Progenitor cell of endocrine pancreas (in vitro differentiated cells): Measurements from ENCODE around the gene ATP13A2. TPM values are rescaled to one million over a fixed set of nuclear protein-coding genes. Genes with fewer than 3 reads are reported as not detected.

Experiments
- DNase-seq: peaks from one replicate; pipeline ENCODE4 v3.0.0; 2021; ENCODE audit warnings: low spot score; ENCODE audit not compliant: unreplicated experiment
- H3K27ac Mint-ChIP-seq: 2 replicates; pipeline ENCODE4 v1.8.0; 2021; ENCODE audit warnings: mild to moderate bottlenecking, moderate library complexity, mixed read lengths
- H3K27me3 Mint-ChIP-seq: 2 replicates; pipeline ENCODE4 v1.8.0; 2021; ENCODE audit warnings: mixed read lengths
- H3K36me3 Mint-ChIP-seq: 2 replicates; pipeline ENCODE4 v1.8.0; 2022; ENCODE audit warnings: mixed read lengths; ENCODE audit not compliant: insufficient read depth
- H3K4me1 Mint-ChIP-seq: 2 replicates; pipeline ENCODE4 v1.8.0; 2021; ENCODE audit warnings: low read depth, mixed read lengths
- H3K4me3 Mint-ChIP-seq: 2 replicates; pipeline ENCODE4 v1.8.0; 2021; ENCODE audit warnings: low read depth, mild to moderate bottlenecking, moderate library complexity, mixed read lengths
- H3K9me3 Mint-ChIP-seq: 2 replicates; pipeline ENCODE4 v1.8.0; 2021; ENCODE audit warnings: low read depth, mixed read lengths
- CTCF ChIP-seq: fragments of 200-600 bp; sonication (generic); IDR thresholded peaks from one replicate; pipeline ENCODE4 v1.5.0; 2021; ENCODE audit warnings: antibody characterized with exemption, mild to moderate bottlenecking; ENCODE audit not compliant: unreplicated experiment
- total RNA-seq: library from RNA; stranded (reverse); gene quantifications from 2 replicates; pipeline ENCODE4 v1.2.1, GENCODE V29; 2021

ATP13A2 gene
- total RNA-seq, 1 donor from 2014 or later = 65.8 TPM

GRCh38 chr1:16996845-16997244, 14.9 kb downstream of the ATP13A2 start:
- Mint-ChIP-seq H3K27ac (no peak overlapping the region), H3K27me3 (no peaks in the 10 kb centered on the region), H3K9me3 (no peaks in the 10 kb centered on the region), H3K36me3 (peaks cover 3% of the 10 kb centered on the region), H3K4me3 (no peak overlapping the region), H3K4me1 (no peaks in the 10 kb centered on the region)
- DNase-seq = no peak
- TF ChIP-seq CTCF = no peak

- no peak for TF ChIP-seq CTCF
- no peak overlapping the region for H3K27ac Mint-ChIP-seq
- H3K9me3 Mint-ChIP-seq = no peaks in the 10 kb centered on the region
- no peak overlapping the region for H3K4me3 Mint-ChIP-seq
- no peak for DNase-seq
- H3K27me3 Mint-ChIP-seq = no peaks in the 10 kb centered on the region
- no peaks in the 10 kb centered on the region for H3K4me1 Mint-ChIP-seq
- peaks cover 5% of the 10 kb centered on the region for H3K36me3 Mint-ChIP-seq
These were observed 18.1 kb downstream of the ATP13A2 start for GRCh38 chr1:16993521-16994038.

- H3K27ac Mint-ChIP-seq = no peak overlapping the region
- H3K9me3 Mint-ChIP-seq = no peaks in the 10 kb centered on the region
- H3K36me3 Mint-ChIP-seq = peaks cover 5% of the 10 kb centered on the region
- no peak for DNase-seq
- H3K4me3 Mint-ChIP-seq = no peak overlapping the region
- no peaks in the 10 kb centered on the region for H3K4me1 Mint-ChIP-seq
- no peak for TF ChIP-seq CTCF
- H3K27me3 Mint-ChIP-seq = no peaks in the 10 kb centered on the region
These were observed 19.1 kb downstream of the ATP13A2 start for GRCh38 chr1:16992675-16993074.

GRCh38 chr1:16992102-16992501, 19.6 kb downstream of the ATP13A2 start:
- no peak for TF ChIP-seq CTCF
- H3K4me1 Mint-ChIP-seq = no peaks in the 10 kb centered on the region
- H3K27me3 Mint-ChIP-seq = no peaks in the 10 kb centered on the region
- no peak overlapping the region for H3K4me3 Mint-ChIP-seq
- H3K36me3 Mint-ChIP-seq = peaks cover 5% of the 10 kb centered on the region
- H3K9me3 Mint-ChIP-seq = no peaks in the 10 kb centered on the region
- H3K27ac Mint-ChIP-seq = no peak overlapping the region
- no peak for DNase-seq

- TF ChIP-seq CTCF = no peak
- H3K27me3 Mint-ChIP-seq = no peaks in the 10 kb centered on the region
- H3K9me3 Mint-ChIP-seq = no peaks in the 10 kb centered on the region
- DNase-seq = no peak
- H3K36me3 Mint-ChIP-seq = peaks cover 5% of the 10 kb centered on the region
- H3K27ac Mint-ChIP-seq = no peak overlapping the region
- H3K4me3 Mint-ChIP-seq = no peak overlapping the region
- H3K4me1 Mint-ChIP-seq = no peaks in the 10 kb centered on the region
These were observed 20.2 kb downstream of the ATP13A2 start for GRCh38 chr1:16991571-16991970.
